ENCODE measurements around the gene LZTS3. TPM values are rescaled to one million over a fixed set of nuclear protein-coding genes. Genes with fewer than 3 reads are reported as not detected.

The LZTS3 gene
- total and polyA plus RNA-seq, 2 of the 8 experiments (the other 6 are each of a cell fraction or from before 2014, with no cell fraction given), result 31.8 to 33.5 TPM

DNA sequence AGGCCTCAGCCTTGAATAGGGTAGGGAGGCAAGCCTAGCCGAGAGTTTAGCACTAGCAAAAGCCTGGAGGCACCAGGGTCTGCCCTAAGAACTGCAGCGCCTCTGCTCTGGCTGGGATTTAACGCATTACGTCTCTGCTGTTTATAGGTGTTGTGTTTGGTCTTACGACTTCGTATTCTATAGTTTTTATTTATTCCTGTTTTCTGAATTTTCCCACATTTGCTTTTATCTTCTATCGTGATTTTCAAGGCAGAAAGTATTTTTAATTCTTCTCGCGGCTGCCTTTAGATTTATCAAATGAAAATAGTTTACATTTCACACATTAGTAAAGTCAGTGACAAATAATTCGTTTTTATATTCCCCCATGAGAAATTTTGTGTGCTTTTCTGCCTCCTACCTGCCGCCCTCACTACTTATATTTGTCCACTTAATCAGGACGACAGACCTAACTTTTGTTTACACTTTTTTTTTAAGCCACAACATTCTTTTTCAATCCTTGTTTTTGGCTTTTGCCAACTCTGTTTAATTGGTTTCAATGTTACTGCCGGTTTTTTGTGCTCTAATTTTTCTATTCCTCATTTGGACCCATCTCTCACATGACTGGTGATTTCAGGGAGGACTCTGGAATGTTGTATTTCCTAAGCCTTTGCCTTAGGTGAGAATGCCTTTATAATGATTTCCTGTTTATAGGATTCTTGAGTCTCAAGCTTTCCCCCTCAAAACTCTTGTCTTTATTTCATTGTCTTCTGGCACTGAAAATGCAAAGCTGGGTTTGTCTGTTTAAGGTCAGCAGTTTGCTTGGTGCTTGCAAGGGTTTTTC, 1.3 kb upstream of the LZTS3 start (continued):
- 0 out of 4 replicates have a peak, but pooled peaks of 1 of the 2 experiments have one; percentile 5 for TF ChIP-seq SIN3A (conservative IDR thresholded peaks at IDR 0.05 in 1 of 2, IDR thresholded peaks at IDR 0.05 in 1 of 2; ENCODE audit: low read depth in 1 of 2, low read length in 2 of 2)
- TF ChIP-seq TBP (IDR thresholded peaks at IDR 0.05; ENCODE audit: low read depth, low read length), result no peak
- TF ChIP-seq CTCF (IDR thresholded peaks at IDR 0.05; ENCODE audit: control extremely low read depth in 1 of 3, insufficient read depth in 1 of 3, low read depth in 1 of 3, low read length in 3 of 3), result no peak
- TF ChIP-seq EZH2 (IDR thresholded peaks at IDR 0.05; ENCODE audit: low read depth, low read length, severe bottlenecking), result no peak
- no peak for TF ChIP-seq SAP30 (IDR thresholded peaks at IDR 0.05; ENCODE audit: insufficient read depth, insufficient replicate concordance, low read length)
- TF ChIP-seq ATF2 (IDR thresholded peaks at IDR 0.05; ENCODE audit: low read length), result no peak
- no peak for TF ChIP-seq HDAC6 (IDR thresholded peaks at IDR 0.05; ENCODE audit: low read depth, low read length)
- TF ChIP-seq RXRA (IDR thresholded peaks at IDR 0.05; ENCODE audit: insufficient read depth, low read depth, low read length), result no peak
- TF ChIP-seq ASH2L (IDR thresholded peaks at IDR 0.05; ENCODE audit: low read length), result no peak
- no peak for TF ChIP-seq RFX5 (IDR thresholded peaks at IDR 0.05; ENCODE audit: borderline replicate concordance, low read depth, low read length)
- TF ChIP-seq CBX8 (IDR thresholded peaks at IDR 0.05; ENCODE audit: borderline replicate concordance, low read depth, low read length), result no peak
- TF ChIP-seq RBBP5 (IDR thresholded peaks at IDR 0.05; ENCODE audit: borderline replicate concordance, low read depth, low read length), result no peak
- no peak for TF ChIP-seq KDM5A (IDR thresholded peaks at IDR 0.05; ENCODE audit: low read length)
- no peak for TF ChIP-seq SP1 (IDR thresholded peaks at IDR 0.05; ENCODE audit: low read depth, low read length)

Data from H1 (cell line).